Measurements from ENCODE around the gene TRIM13. TPM values are rescaled to one million over a fixed set of nuclear protein-coding genes. Genes with fewer than 3 reads are reported as not detected.

The TRIM13 gene, protein sequence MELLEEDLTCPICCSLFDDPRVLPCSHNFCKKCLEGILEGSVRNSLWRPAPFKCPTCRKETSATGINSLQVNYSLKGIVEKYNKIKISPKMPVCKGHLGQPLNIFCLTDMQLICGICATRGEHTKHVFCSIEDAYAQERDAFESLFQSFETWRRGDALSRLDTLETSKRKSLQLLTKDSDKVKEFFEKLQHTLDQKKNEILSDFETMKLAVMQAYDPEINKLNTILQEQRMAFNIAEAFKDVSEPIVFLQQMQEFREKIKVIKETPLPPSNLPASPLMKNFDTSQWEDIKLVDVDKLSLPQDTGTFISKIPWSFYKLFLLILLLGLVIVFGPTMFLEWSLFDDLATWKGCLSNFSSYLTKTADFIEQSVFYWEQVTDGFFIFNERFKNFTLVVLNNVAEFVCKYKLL
- 17.3 and 17.7 TPM in 2 replicates for total RNA-seq

DNA sequence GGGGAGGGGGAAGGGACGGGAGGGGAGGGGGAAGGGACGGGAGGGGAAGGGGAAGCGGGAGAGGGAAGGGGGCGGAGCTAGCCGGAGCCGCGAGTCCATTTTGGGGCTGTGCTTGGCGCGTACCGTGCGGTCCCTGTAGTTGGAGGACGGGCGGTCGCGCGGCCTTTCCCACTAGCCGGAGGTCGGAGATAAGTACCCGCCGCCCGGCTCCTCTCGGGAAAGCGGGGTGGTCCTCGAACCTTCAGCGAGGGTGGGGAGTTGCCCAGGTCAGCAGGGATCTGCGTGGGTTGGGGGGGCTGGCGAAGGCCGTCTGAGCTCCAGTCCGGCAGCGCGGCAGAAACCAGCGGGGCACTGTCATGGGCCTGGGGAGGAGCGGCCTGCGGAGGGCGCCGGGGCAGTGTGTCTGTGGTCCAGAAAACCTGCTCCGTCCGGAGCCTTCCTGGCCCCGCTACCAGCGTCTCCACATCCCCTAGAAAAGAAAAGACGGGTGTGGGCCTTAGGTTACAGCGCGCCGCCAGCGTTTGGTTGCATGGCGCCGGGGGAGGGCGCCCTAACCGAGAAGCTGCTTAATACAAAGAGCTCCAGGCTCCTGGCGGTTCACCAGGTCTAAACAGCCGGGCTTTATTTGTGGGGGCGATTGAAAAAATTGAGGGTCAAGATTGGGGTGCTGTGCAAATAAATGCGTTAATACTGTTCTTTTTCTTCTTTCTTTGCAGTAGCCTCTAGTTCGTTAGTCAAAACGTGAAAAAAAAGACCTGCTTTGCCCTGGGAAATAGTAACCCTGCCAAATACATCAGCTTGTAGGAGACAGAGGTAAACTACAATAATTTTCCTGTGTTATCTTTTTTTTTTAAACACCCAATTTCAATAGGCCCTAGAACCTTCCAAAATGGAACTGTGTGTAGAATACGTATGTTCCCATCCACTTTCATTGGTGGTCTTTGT is at the start of gene TRIM13:
Gene TRIM13 (plus strand): TSS at position 92 of the 945 bp plus-strand sequence. CDS start 14,899 bp downstream, outside the sequence.

DNA sequence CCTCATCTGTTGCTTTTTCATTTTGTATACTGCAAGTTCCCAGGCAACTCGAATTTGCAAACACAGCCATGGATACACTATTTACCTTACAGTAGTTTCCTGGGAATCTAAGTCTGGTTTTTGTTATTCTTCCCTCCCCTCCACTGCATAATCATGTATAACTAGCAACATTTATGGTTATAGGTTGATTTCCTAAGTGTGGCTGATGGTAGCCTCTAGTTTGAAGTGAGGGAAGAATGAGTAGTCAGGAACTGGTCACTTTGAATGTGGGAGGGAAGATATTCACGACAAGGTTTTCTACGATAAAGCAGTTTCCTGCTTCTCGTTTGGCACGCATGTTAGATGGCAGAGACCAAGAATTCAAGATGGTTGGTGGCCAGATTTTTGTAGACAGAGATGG is 18.4 kb downstream of the TRIM13 start, which contains the start of gene KCNRG:
Gene KCNRG (plus strand): TSS at position 187 of the 400 bp plus-strand sequence. CDS start 50 bp downstream, at position 237.

Other genes with a start within 250 kb of the TRIM13 start
- 29.1 and 33.9 TPM in 2 replicates for gene KPNA3, start 204.4 kb upstream of the TRIM13 start, total RNA-seq
- gene SPRYD7, start 60.7 kb upstream of the TRIM13 start, total RNA-seq: 5.7 and 7.2 TPM in 2 replicates
- gene KCNRG, start 18.4 kb downstream of the TRIM13 start, total RNA-seq: 1.4 and 6.0 TPM in 2 replicates